ENCODE data around the gene TBC1D12.

TBC1D12 gene

DNA sequence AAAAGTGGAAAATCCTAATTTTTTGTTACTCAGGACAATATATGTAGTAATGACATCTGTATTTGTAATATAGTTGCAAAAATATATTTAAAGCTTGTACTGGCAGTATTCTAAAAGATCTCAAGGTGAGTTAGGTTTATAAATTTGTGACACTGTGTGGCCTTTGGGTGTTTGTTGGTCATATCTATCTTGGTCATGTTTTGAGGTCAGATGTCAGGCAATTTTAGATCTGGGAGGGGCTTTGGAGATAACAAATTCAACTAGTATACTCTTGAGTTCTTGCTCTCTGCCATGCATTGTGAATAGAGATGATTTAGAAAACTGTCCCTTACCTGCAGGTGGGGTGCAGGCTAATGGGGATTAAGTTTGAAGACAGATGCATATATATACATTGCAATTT is 3.1 kb downstream of the TBC1D12 start:
- no peak for DNase-seq

DNA sequence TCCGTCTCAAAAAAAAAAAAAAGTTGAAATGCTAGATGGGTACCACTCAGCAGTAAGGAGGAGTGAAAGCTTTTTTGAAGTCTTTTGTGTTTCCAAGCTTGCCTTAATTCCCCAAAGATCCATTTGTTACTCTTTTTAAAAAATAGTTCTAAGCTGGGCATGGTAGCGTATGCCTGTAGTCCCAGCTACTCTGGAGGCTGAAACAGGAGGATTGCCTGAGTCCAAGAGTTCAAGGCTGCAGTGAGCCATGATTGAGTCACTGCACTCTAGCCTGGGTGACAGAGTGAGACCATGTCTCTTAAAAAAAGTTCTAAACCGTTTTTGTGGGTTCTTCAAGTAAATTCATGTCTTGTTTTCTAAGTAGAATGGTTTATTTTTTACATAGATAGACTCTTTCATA is 5.3 kb downstream of the TBC1D12 start:
- no peak for DNase-seq

DNA sequence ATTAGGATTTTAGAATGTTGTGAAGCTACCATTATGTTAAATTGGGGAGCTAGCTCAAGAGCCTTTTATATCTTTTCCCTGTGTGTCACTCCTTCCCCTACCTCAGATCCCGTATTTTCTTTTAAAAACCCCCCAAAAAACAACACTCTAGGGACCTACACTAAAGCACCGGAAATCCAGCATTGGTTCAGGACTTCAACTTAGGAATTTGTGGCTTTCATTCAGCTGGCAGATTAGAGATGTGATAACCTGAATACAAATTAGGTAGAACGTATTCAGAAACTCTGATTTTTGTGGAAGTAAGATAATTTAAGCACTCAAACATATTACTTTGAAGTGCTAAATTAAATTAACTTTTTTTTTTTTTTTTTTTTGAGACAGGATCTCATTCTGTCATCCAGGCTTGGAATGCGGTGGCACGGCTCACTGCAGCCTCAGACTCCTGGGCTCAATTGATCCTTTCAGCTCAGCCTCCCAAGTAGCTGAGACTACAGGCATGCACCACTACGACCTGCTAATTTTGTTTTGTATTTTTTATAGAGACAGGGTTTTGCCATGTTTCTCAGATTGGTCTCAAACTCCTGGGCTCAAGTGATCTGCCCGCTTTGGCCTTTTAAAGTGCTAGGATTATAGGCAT is 6.8 kb downstream of the TBC1D12 start:
- no peak for DNase-seq

DNA sequence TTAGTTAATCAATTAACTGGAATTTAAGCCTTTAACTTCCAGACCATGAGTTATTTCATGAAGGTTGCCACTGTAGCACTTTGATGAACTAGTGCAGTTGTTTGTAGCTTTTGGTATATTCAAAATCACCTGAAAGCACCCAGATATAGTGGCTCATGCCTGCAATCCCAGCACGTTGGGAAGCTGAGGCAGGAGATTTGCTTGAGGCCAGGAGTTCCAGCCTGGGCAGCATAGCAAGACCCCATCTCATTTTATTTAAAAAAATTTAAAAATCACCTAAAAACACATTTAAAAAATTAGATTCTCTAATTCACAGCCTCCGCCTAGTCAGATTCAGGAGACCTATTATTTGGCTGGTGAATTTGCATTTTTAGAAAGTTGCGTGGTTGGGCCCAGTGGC is 9.0 kb downstream of the TBC1D12 start:
- DNase-seq, result no peak

DNA sequence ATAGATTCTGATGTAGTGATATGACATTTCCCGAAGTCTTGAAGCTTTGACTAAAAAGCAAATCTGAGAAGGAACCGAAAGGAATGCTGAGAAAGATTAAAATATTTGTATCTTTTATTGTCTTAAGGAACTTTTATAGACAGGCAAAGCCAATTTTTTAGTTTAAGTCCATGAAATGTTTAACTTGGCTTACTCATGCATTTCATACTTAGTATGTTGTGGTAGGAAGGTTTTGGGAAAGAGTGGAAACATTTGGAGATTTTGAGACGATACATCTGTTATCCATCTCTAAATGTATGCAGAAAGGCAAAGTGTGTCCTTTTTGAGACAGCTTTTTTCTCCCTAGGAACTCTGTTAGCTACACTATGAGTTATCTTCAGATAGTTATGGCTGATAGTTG is 10.1 kb downstream of the TBC1D12 start:
- no peak for DNase-seq

DNA sequence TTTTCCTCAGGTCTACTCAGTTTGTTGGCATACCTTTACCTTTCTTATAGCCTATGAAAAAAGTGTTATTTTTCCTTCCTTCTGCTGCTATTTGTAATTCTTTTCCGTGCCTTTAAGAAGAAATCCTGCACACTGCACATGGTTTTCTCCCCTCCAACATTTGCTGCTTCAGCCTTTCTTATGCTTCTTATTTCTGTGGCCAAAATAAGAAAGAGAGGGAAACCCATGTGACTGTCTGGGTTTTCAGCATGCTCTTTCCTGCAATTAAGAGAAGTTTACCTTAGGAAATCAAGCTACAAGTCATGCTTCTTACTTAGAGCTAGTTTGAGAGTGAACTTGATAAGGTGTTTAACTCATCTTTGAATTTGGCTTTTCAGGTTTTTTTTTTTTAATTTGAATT is 11.0 kb downstream of the TBC1D12 start:
- peak in 1 of 58 donors; percentile 18 for DNase-seq

DNA sequence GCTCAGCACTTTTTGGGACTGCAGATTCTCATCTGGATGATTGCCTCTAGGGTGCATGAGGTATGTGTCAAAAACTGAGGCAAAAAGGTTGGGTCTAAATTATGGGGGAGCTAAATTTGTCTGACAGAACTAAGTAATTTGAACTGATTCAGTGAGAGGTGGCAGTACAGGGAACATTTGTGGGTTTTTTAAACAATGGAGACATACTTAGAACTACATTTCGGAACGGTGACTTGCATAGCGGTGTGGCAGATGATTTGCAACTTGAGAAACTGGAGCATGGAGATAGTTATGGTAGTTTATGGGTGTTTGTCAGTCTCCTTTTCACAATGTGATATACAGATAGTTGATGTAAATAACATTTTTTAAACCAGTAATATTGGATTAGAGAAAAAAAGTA is 14.6 kb downstream of the TBC1D12 start:
- DNase-seq, result no peak

DNA sequence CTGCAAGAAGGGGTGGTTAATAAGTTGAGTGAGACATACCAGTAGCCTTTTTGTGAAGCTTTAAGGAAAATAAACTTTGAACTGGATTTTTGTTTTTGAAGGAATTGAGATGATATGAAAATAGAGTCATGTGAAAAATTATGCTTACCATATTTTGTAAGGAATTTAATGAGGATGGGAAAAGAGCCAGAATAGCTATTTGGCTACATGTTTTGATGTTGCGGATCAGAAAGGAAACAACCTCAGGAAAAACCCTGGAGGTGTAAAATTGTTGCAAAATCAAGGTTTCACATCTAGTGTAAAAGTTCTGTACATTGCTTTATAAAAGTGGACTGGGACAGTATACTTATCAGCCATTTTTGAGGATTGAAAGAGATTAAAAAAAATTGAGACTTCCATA is 15.0 kb downstream of the TBC1D12 start:
- DNase-seq, result no peak

DNA sequence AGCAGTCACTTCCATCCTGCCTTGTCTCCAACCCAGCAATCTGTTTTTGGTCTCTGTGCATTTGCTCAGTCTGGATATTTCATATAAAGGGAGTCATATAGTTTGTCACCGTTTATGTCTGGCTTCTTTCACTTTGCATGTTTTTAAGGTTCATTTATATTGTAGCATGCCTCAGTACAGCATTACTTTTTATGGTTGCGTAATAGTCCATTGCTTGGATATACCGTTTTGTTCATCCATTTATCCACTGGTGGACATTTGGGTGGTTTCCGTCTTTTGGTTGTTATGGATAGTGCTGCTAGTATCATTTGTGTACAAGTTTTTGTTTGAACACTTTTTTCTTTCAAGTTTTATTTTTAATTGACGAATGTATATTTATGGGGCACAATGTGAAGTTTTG is 18.2 kb downstream of the TBC1D12 start:
- no peak for DNase-seq

DNA sequence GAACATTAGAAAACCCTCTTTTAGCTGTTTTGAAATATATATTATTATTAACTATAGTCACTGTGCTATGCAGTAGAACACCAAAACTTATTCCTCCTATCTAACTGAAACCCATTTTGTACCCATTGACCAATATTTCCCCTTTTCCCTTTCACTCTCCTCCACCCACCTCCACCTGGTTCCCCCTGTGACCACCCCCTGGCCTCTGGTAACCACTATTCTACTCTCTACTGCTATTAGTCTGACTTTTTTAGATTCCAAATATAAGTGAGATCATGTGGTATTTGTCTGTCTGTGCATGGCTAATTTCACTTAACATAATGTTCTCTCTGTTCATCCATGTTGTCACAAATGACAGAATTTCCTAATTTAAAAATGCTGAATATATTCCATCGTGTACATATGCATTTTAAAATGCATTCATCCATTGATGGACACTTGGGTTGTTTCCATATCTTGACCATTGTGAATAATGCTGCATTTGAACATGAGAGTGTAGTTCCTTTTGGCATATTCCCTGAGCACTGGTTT is 18.7 kb downstream of the TBC1D12 start:
- no peak for DNase-seq

DNA sequence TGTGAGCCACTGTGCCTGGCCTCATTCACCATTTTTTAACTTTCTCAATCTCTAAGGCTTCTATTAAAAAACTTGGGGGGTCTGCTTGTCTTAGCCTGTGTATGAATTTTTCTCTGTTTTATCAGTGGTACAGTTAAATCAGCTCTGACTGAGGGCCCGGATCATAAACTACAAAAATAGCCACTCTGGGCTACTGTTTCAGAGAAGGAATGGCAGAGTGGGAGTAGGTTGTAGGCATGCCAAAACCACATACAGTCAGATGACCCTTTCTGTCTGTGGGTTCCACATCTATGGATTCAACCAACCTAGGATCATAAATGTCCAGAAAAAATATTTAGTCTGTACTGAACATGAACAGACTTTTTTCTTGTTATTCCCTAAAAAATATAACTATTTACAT is 21.3 kb downstream of the TBC1D12 start:
- no peak for DNase-seq

DNA sequence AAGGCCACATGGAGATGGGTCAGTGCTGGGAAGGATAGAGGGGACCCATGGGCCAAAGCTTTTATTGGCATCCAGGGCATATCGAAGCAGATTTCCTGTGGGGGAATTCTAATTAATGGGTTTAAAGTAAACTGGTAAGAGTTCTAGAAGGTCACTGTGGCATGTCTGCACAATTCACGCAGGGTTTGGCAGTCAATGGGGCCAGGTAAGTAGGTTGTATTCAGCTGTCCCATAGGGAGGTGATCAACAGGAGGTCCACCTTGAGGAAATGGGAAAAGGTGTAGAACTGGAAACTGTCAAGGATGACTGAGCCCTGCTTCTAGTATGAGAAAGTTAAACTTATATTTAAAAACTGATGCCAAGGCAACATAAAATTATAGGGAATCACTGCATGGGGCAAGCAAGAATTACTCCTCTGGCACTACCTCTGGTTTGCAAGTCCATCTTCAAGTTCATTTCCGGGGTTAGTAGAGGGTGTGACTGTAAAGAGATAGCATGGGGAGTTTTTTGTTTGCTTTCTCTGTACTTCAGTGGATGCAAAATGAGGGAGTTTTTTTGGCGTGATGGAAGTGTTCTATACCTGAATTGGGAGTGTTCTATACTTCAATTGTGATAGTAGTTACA is 22.5 kb downstream of the TBC1D12 start:
- no peak for DNase-seq

DNA sequence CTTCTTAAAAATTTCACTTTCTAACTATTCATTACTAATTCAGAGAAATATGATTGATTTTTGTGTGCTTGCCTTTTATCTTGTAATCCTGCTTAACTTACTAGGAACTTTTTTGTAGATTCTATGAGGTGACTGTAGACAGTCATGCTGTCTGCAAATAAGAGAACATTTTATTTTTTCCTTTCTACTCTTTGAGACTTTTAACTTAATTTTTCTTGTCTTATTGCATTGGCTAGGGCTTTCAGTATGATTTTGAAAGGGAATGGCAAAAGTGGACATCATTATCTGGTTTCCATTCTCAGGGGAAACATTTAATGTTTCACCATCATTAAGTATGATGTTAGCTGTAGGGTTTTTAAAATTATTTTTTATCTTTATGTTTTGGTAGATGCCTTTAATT is 23.6 kb downstream of the TBC1D12 start:
- DNase-seq, result no peak

DNA sequence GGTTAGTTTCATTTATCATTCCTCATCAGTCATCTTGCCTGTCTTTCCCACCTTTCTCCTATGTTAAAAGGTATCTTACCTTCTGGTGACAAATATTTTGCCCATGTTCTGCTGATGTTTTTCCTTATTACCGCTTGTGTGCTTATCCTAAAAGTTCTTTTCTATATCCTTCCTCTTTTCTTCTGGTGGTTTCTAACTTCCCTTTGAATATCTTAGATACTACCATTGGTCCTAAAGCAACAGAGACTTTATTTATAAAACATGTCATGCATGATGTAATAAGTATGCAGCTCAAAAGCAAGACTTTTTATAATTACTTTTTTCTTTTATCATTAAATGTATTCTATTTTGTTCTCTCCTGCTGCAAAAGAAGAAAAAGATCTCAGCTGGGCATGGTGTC is 24.8 kb downstream of the TBC1D12 start:
- DNase-seq, result no peak

DNA sequence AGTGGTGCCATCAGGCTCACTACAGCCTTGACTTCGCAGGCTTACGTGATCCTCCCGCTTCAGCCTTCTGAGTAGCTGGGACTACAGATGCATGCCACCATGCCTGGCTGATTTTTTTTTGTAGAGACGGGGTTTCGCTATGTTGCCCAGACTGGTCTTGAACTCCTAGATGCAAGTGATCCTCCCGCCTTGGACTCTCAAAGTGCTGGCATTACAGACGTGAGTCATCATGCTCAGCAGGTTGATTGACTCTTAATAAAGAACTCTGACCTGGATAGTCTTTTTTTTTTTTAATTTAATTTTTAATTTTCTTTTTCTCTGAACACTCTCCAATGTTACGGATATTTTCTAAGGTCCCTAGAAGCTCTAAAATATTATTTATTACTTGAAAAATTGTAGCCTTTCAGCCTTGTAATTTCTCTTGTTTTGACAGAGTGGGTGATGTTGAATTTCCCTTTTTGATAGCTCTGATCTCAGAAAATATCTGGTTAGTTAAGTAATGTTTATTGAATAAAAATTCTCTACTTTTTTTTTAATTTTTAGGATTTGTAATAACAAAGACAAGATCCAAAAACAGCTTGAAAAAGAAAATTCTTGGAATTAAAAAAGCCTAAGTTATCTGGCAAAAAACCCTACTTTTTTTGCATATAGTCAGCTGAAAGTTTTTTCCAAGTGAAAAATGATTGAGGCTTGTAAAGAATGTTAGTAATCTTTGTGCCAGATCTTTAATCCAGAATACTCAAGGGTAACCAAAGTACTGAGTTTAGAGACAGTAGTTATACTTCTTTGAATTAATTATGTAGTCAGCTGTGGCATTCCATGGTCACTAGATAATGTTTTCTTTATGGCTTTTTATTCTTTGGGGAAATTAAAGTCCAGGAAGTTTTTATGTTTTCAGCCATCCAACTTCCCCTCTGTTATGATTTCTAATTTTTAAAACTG is 26.7 kb downstream of the TBC1D12 start:
- DNase-seq, result no peak

DNA sequence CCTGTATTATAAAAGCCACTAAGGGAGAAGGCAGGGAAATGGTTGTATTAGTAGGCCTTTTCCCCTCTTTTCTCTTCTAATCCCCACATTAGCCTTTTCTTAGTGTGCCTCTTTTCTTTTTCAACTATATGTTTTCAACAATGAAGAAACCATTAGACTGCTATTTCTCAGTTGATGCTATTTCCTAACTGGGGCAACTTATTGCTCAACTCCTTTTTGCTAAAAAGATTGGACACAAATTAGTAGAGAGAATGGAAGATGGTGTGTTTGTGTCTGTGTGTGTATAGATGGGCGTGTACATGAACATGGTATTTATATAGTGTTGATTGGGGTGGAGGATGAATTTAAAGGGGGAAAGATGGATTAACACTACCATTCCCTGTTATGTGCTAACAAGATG is 28.4 kb downstream of the TBC1D12 start:
- no peak for DNase-seq

DNA sequence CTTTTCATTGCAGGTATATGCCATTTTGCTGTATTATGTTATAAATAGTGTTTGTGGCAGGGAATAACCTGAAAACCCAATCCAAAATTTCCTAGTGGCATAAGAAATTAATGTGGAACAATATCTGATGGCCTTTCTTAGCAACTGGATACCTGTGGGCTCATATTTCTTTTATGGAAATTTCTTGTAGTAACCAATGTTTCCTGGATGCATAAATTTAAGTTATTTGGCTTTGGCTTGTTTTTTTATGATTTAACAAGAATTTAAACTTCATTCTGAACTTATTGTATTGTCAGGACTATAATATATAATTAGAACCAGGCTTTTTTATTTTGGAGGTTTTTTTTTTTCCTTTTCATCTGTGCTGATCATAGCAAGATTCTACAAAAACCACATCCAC is 30.1 kb downstream of the TBC1D12 start:
- no peak for DNase-seq

DNA sequence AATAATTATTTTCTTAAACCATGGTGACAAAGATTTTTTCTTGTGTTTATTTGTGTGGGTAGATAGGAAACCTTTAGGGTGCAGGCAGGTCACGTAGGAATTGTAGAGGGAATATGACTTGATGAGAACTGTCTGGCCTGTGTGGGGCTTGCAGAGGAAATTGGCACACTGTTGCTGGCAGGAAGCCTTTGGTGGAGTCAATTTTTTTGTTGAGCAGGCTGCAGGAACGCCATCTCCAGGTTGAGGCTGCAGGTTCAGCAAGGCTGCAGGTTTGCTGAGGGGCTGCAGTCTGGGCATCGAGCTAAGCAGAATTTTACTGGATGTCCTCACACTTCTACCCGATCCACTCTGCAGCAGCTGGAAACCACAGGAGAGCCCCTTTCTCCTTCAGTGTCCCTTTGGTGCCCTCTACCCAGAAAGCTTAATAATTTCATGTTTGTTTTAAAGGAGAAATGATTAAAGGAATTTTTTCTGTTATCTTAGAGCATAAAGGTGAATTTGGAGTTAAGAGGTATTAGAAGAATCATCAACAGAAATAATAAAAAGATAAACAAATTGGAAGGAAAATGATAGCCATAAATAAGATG is 37.0 kb downstream of the TBC1D12 start:
- peak in 2 of 58 donors; percentile 3 to 7 for DNase-seq

DNA sequence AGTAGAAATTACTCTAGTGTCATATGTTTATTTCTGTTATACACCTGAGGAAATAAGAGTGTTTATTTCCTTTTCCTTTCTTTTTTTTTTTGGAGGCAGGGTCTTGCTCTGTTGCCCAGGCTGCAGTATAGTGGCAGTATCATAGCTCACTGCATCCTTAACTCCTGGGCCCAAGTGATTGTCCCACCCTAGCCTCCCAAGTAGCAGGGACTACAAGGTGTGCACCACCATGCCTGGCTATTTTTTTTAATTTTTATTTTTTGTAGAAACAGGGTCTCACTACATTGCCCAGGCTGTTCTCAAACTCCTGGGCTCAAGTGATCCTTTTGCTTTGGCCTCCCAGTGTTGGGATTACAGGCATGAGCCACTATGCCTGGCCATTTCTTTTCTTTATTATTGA is 37.8 kb downstream of the TBC1D12 start:
- no peak for DNase-seq

DNA sequence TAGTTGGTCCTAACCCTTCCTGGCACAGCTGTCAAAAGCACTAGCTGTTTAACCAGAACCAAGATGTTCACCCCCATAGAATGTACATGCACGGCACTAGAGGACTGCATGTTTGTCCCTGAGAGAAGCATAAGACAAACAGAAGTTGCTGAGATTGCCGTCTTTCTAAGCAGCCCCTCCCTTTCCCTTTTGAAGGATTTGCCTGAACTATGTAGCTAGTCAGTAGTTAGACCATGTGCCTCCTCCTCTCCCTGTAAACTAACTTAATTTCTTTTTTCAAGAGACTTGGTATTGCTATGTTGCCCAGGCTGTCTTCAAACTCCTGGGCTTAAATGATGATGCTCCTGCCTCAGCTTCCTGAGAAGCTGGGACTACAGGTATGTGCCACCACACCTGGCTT is 40.7 kb downstream of the TBC1D12 start:
- DNase-seq, result no peak

DNA sequence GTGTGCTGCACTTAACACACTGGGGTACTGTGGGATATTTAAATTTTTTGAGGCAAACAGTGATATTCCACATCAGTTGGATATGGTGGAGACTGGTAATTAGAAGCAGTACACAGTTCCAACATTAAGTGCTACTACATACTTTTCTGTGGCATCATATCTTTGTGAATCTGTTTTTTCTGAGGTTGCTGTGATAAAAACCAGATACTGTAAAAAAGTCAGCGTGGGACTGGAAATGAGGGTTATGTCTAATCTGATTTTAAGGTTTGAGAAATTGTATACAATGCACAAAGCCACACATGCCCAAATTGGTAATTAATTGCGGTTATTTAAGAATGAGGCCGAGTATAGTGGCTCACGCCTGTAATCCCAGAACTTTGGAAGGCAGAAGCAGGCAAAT is 41.2 kb downstream of the TBC1D12 start:
- no peak for DNase-seq

DNA sequence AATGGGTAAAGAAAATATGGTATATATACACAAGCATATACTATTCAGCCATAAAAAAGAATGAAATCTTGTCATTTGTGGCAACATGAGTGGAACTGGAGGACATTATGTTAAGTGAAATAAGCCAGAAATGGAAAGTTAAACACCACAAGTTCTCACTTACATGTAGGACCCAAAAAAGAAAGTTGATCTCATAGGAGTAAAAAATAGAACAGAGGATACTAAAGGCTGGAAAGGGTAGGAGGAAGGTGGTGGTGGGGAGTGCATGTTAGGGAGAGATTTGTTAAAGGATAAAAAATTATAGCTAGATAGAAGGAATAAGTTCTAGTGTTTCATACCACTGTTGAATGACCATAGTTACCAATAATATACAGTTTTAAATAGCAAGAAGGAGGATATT is 48.4 kb downstream of the TBC1D12 start:
- DNase-seq, result no peak
